ENCODE data around the gene PCSK4. TPM values are rescaled to one million over a fixed set of nuclear protein-coding genes. Genes with fewer than 3 reads are reported as not detected.
A peak's percentile ranks its signal among the peaks of the same experiment; 100 is the strongest.

PCSK4 gene
- total and polyA plus RNA-seq, 10 of the 15 experiments (the other 5 are each of a cell fraction or from before 2014, with no cell fraction given): 0.27 to 0.99 (median 0.40) TPM; not detected in 3

DNA sequence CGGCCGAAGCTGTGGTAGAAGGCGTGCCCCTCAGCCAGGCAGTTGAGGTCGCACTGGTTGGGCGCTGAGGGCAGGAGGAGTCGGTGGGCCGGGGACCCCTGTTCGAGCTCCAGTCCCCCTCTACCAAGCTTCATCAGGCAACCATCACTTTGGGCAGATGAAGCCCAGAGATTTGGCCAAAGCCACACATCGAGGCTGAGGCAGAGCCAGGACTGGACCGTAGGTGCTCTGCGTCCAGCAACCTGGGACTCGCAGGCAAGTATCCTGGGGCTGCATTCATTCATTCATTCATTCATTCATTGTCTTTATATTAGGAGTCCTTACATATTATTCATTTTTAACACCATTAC lies 18.3 kb upstream of the PCSK4 start:
- Histone ChIP-seq H3K36me3 (ENCODE audit: control insufficient read depth in 2 of 2, insufficient read depth in 2 of 2, low read length in 1 of 2) (no peaks in the 10 kb centered on the region), H3K9me3 (replicated peaks; ENCODE audit: control insufficient read depth, insufficient read depth, low read length) (no peaks in the 10 kb centered on the region; the same call in 2 of the 3 replicates), H3K4me2 (ENCODE audit: control insufficient read depth, insufficient read depth) (no peak overlapping the region), H3K9ac (ENCODE audit: control insufficient read depth, insufficient read depth, low read length) (no peak overlapping the region), H2AFZ (ENCODE audit: control insufficient read depth, low read depth, low read length) (no peak overlapping the region), H3K27ac (ENCODE audit: control insufficient read depth, insufficient read depth) (no peak overlapping the region), H3K79me2 (ENCODE audit: control insufficient read depth, insufficient read depth, low read length) (no peaks in the 10 kb centered on the region), H3K4me1 (ENCODE audit: control insufficient read depth, insufficient read depth, low read length) (no peaks in the 10 kb centered on the region), H3K27me3 (replicated peaks in 1 of 2; ENCODE audit: control insufficient read depth in 2 of 2, insufficient read depth in 2 of 2, low read length in 1 of 2) (no peaks in the 10 kb centered on the region; a peak in 2 of 4 replicates), H4K20me1 (ENCODE audit: control insufficient read depth, insufficient read depth) (no peaks in the 10 kb centered on the region), H3K4me3 (no peak overlapping the region)
- ChIA-PET SMC1A (ENCODE audit: uncharacterized antibody, unreplicated experiment) (no interaction called here), RAD21 (ENCODE audit: unreplicated experiment) (no interaction called here), CTCF (interaction anchor here (1.0 kb wide), 1 partner anchor 11 kb away, joined by 5 read pairs; no protein-coding TSS in a partner anchor), POLR2A (no interaction called here)
- intact Hi-C loops (cut with micrococcal nuclease; ENCODE audit: unreplicated experiment): no loop called here
- WGBS (ENCODE audit: insufficient coverage, insufficient replicate concordance, low lambda C conversion rate, missing lambda C conversion rate): 50% methylated on average over 12 of the region's 12 CpGs
- in situ Hi-C loops (cut with MboI): no loop called here
- no peak for ATAC-seq
- no TSS peak for BruUV-seq (replicated peaks)
- TF ChIP-seq JUNB (IDR thresholded peaks at IDR 0.05) (no peak), ZNF24 (IDR thresholded peaks at IDR 0.05) (peak; percentile 74)
- no peak for FAIRE-seq
- DNase-seq (ENCODE audit: low read depth, low spot score): no peak

GRCh38 chr19:1507763-1508506 lies 17.8 kb upstream of the PCSK4 start:
- SMC1A ChIA-PET (ENCODE audit: uncharacterized antibody, unreplicated experiment): no interaction called here
- DNase-seq (ENCODE audit: low read depth, low spot score) (peak; percentile 32), FAIRE-seq (peak; percentile 74), ATAC-seq (peak; percentile 82)
- no peak overlapping the region for H3K9ac ChIP-seq (ENCODE audit: control insufficient read depth, insufficient read depth, low read length)
- CTCF ChIA-PET: interaction anchor here (1.0 kb wide), 1 partner anchor 11 kb away, joined by 5 read pairs; no protein-coding TSS in a partner anchor
- H3K27ac ChIP-seq (ENCODE audit: control insufficient read depth, insufficient read depth): no peak overlapping the region
- H3K4me1 ChIP-seq (ENCODE audit: control insufficient read depth, insufficient read depth, low read length): no peaks in the 10 kb centered on the region
- in situ Hi-C loops (cut with MboI) (no loop called here), intact Hi-C loops (cut with micrococcal nuclease; ENCODE audit: unreplicated experiment) (no loop called here)
- no peaks in the 10 kb centered on the region for H3K79me2 ChIP-seq (ENCODE audit: control insufficient read depth, insufficient read depth, low read length)
- no peaks in the 10 kb centered on the region; the same call in 2 of the 3 replicates for H3K9me3 ChIP-seq (replicated peaks; ENCODE audit: control insufficient read depth, insufficient read depth, low read length)
- POLR2A ChIA-PET: no interaction called here
- H2AFZ ChIP-seq (ENCODE audit: control insufficient read depth, low read depth, low read length): peak overlapping the region; percentile 87
- peak overlapping the region; percentile 42; the same call in 1 of the 2 replicates for H3K4me3 ChIP-seq
- WGBS (ENCODE audit: insufficient coverage, insufficient replicate concordance, low lambda C conversion rate, missing lambda C conversion rate): 18% methylated on average over 33 of the region's 46 CpGs
- RAD21 ChIA-PET (ENCODE audit: unreplicated experiment): no interaction called here
- no peaks in the 10 kb centered on the region; a peak in 2 of 4 replicates for H3K27me3 ChIP-seq (replicated peaks in 1 of 2; ENCODE audit: control insufficient read depth in 2 of 2, insufficient read depth in 2 of 2, low read length in 1 of 2)
- H3K4me2 ChIP-seq (ENCODE audit: control insufficient read depth, insufficient read depth): peak overlapping the region; percentile 79
- no peaks in the 10 kb centered on the region for H3K36me3 ChIP-seq (ENCODE audit: control insufficient read depth in 2 of 2, insufficient read depth in 2 of 2, low read length in 1 of 2)
- BruUV-seq (replicated peaks): no TSS peak
- H4K20me1 ChIP-seq (ENCODE audit: control insufficient read depth, insufficient read depth): no peaks in the 10 kb centered on the region
- TF ChIP-seq NFYB (IDR thresholded peaks at IDR 0.05; ENCODE audit: insufficient read depth, low read depth, low read length) (peak; percentile 89), IRF5 (IDR thresholded peaks at IDR 0.05; ENCODE audit: borderline replicate concordance) (no peak), ATF7 (IDR thresholded peaks at IDR 0.05; ENCODE audit: low read depth) (no peak), EED (IDR thresholded peaks at IDR 0.05; ENCODE audit: low read depth) (no peak), BHLHE40 (IDR thresholded peaks at IDR 0.05; ENCODE audit: borderline replicate concordance in 1 of 2, low read depth in 2 of 2, low read length in 1 of 2) (peak in 1 of 2 experiments; percentile 58; a peak in 2 of 4 replicates), POLR2AphosphoS2 (IDR thresholded peaks at IDR 0.05; ENCODE audit: low read depth, low read length) (no peak), PAX8 (IDR thresholded peaks at IDR 0.05) (no peak), SRF (IDR thresholded peaks at IDR 0.05; ENCODE audit: low read depth in 2 of 2, low read length in 2 of 2) (no peak), SMC3 (IDR thresholded peaks at IDR 0.05; ENCODE audit: borderline replicate concordance, low read length) (no peak), LARP7 (IDR thresholded peaks at IDR 0.05) (no peak)
- TF ChIP-seq, protein P1, sequence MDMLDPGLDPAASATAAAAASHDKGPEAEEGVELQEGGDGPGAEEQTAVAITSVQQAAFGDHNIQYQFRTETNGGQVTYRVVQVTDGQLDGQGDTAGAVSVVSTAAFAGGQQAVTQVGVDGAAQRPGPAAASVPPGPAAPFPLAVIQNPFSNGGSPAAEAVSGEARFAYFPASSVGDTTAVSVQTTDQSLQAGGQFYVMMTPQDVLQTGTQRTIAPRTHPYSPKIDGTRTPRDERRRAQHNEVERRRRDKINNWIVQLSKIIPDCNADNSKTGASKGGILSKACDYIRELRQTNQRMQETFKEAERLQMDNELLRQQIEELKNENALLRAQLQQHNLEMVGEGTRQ (IDR thresholded peaks at IDR 0.05; ENCODE audit: borderline replicate concordance, low read depth, low read length): no peak
- TF ChIP-seq, protein P2, sequence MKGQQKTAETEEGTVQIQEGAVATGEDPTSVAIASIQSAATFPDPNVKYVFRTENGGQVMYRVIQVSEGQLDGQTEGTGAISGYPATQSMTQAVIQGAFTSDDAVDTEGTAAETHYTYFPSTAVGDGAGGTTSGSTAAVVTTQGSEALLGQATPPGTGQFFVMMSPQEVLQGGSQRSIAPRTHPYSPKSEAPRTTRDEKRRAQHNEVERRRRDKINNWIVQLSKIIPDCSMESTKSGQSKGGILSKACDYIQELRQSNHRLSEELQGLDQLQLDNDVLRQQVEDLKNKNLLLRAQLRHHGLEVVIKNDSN (IDR thresholded peaks at IDR 0.05; ENCODE audit: borderline replicate concordance, extremely low read length, insufficient read depth, low read depth, low read length): no peak

All from GM12878 (cell line).